T-helper 2 cell treated with Interferon-gamma antibody and Interleukin-4, amounts not matched to agents 100 ng/mL and 5 ng/mL, for 36 hours (primary cell): ENCODE results near the gene CLIC3. TPM values are rescaled to one million over a fixed set of nuclear protein-coding genes. Genes with fewer than 3 reads are reported as not detected.

ENCODE experiments used
- intact Hi-C: fragments of 100-400 bp; cut with micrococcal nuclease; formaldehyde crosslinking; loops from one replicate; pipeline ENCODE4 v1.15.1; 2023
- total RNA-seq: library from RNA; stranded (reverse); gene quantifications from 2 replicates; pipeline ENCODE4 v1.2.3, GENCODE V29; 2022

CLIC3 gene
- total RNA-seq, 1 donor from 2014 or later, result 0.91 TPM

GRCh38 chr9:137018761-137019559 is 22.6 kb upstream of the CLIC3 start:
- intact Hi-C loops, result no loop called here

GRCh38 chr9:137017791-137018497 is 21.6 kb upstream of the CLIC3 start:
- intact Hi-C loops, result no loop called here

GRCh38 chr9:137017071-137017470 is 20.7 kb upstream of the CLIC3 start:
- intact Hi-C loops, result no loop called here

- intact Hi-C loops, result no loop called here
These were observed 20.1 kb upstream of the CLIC3 start for GRCh38 chr9:137016436-137016835.

GRCh38 chr9:137015976-137016375 is 19.6 kb upstream of the CLIC3 start:
- intact Hi-C loops, result no loop called here

GRCh38 chr9:137015540-137015930 is 19.2 kb upstream of the CLIC3 start:
- intact Hi-C loops, result no loop called here

- intact Hi-C loops, result no loop called here
These were observed 18.6 kb upstream of the CLIC3 start for GRCh38 chr9:137014776-137015539.

GRCh38 chr9:137014166-137014565 is 17.8 kb upstream of the CLIC3 start:
- intact Hi-C loops, result no loop called here

- intact Hi-C loops, result no loop called here
These were observed 17.2 kb upstream of the CLIC3 start for GRCh38 chr9:137013571-137013940.

- intact Hi-C loops, result no loop called here
These were observed 16.6 kb upstream of the CLIC3 start for GRCh38 chr9:137012694-137013570.

GRCh38 chr9:137011907-137012675 is 15.7 kb upstream of the CLIC3 start:
- intact Hi-C loops, result no loop called here

GRCh38 chr9:137011156-137011555 is 14.8 kb upstream of the CLIC3 start:
- intact Hi-C loops, result no loop called here

- intact Hi-C loops, result no loop called here
These were observed 13.8 kb upstream of the CLIC3 start for GRCh38 chr9:137009938-137010732.

- intact Hi-C loops, result no loop called here
These were observed 12.8 kb upstream of the CLIC3 start for GRCh38 chr9:137009217-137009616.

GRCh38 chr9:137008312-137008711 is 11.9 kb upstream of the CLIC3 start:
- intact Hi-C loops, result no loop called here

- intact Hi-C loops, result no loop called here
These were observed 11.5 kb upstream of the CLIC3 start for GRCh38 chr9:137007816-137008270.

- intact Hi-C loops, result no loop called here
These were observed 10.9 kb upstream of the CLIC3 start for GRCh38 chr9:137007108-137007815.

GRCh38 chr9:137006116-137007003 is 10.0 kb upstream of the CLIC3 start:
- intact Hi-C loops, result no loop called here
